Activated T-helper 1 cell treated with anti-CD3 and anti-CD28 coated beads, Interleukin-12 subunit alpha, Interleukin-12 subunit beta, Interleukin-2, Interleukin-4 antibody, amounts not matched to agents 30 ng/mL and 10 ng/mL and 1 ng/mL, durations not matched to agents 14 hours and 24 hours and 36 hours (primary cell): Measurements from ENCODE around the gene METTL14. TPM values are rescaled to one million over a fixed set of nuclear protein-coding genes. Genes with fewer than 3 reads are reported as not detected.
"Not testable (repeated sequence)": the region's sequence is repeated elsewhere in the genome, so short reads cannot be mapped to it uniquely, and the experiment has no call there.

Experiments
- DNase-seq: peaks from one replicate; pipeline ENCODE4 v3.0.0; 2021; ENCODE audit warnings: low spot score
- H3K27ac Mint-ChIP-seq: one replicate; pipeline ENCODE4 v1.8.0; 2021; ENCODE audit warnings: mild to moderate bottlenecking, mixed read lengths
- H3K27me3 Mint-ChIP-seq: one replicate; pipeline ENCODE4 v1.8.0; 2022; ENCODE audit warnings: mild to moderate bottlenecking, moderate library complexity, mixed read lengths; ENCODE audit not compliant: insufficient read depth
- H3K36me3 Mint-ChIP-seq: one replicate; pipeline ENCODE4 v1.8.0; 2021; ENCODE audit warnings: low read depth, mixed read lengths
- H3K4me1 Mint-ChIP-seq: one replicate; pipeline ENCODE4 v1.8.0; 2021; ENCODE audit warnings: low read depth, mixed read lengths
- H3K4me3 Mint-ChIP-seq: one replicate; pipeline ENCODE4 v1.8.0; 2021; ENCODE audit warnings: mild to moderate bottlenecking, moderate library complexity, mixed read lengths
- H3K9me3 Mint-ChIP-seq: one replicate; pipeline ENCODE4 v1.8.0; 2021; ENCODE audit warnings: mixed read lengths
- intact Hi-C: fragments of 100-400 bp; cut with micrococcal nuclease; formaldehyde crosslinking; loops from one replicate; pipeline ENCODE4 v1.15.1; 2024
- total RNA-seq: library from RNA; stranded (reverse); gene quantifications from 2 replicates; pipeline ENCODE4 v1.2.3, GENCODE V29; 2022

Gene METTL14
- total RNA-seq = 44.6 and 48.3 TPM in 2 replicates

DNA sequence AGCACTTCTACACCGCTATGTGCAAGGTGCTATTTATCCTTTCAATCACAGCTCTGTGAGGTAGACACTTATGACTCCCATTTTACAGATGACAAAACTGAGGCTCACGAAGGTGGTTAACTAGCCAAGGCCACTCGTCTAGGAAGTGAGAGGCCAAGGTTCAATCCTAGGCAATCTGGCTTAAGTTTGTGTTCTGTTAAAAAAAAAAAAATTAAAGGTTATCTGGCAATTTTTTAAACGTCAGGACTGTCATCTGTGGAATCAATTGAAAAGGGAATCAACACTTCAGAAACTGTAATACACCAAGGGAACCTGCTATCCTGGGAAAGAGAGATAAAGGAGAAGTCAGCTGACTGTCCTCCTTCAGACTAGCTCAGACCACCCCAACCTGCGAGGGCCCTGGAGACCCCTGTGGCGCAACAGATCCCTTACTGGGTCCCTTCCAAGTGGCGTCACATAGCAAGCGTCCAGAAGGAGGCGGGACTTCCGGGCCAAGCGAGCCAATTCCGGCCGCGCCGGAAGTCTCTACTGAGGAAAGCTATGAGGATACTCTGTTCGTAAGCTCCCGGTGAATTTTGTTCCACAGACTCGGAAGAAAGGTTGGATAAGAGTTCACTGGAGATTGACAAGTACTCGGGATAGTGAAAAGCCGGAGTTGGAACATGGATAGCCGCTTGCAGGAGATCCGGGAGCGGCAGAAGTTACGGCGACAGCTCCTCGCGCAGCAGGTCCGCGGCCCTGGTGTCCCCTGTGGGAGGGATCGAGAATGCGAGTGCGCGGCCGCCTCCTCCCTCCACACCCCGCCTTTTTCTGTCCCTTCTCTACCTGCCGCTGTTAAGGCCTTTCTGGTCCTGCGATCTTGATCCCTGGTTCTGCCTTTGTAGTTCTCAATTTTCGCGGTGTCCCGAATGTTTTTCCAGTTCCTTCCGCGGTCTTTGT, at the start of gene METTL14:
Gene METTL14, plus strand, starts transcription at position 520 of the 939 bp plus-strand sequence. Its CDS starts 143 bp downstream, at position 663.
- Mint-ChIP-seq H3K27ac (peak within 1 kb of the TSS; percentile 88), H3K4me3 (peak within 1 kb of the TSS; percentile 97), H3K9me3 (no peaks in the 10 kb centered on the region), H3K27me3 (no peaks in the 10 kb centered on the region), H3K36me3 (peaks cover 5% of the 10 kb centered on the region), H3K4me1 (peaks cover 28% of the 10 kb centered on the region)
- intact Hi-C loops = loop anchor here (1.0 to 10.0 kb wide), 5 partner anchors 28 to 770 kb away; partner anchors contain the start of gene USP53
- peak; percentile 83 for DNase-seq

DNA sequence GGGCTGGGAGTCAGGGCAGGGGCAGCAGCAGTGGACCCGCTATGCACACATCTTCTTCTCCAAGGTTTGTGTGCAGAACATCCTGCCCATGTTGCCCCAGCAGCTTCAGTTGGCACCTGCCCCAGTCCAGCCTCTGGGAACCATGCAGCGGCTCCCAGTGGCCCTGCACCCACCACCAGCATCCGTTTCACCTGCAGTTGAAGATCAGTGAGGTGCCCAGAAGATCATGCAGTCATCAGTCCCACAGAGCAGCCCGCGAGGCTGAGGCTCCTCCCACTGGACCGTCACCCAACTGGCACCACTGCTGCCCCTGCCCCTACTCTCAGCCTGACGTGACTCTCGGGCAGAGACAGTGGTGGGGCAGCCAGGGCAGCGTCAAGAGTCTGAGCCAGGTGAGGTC, 49.1 kb upstream of the METTL14 start:
- H3K9me3 Mint-ChIP-seq, H3K4me3 Mint-ChIP-seq, DNase-seq, H3K27ac Mint-ChIP-seq, H3K36me3 Mint-ChIP-seq, H3K4me1 Mint-ChIP-seq, intact Hi-C loops, H3K27me3 Mint-ChIP-seq: not testable (repeated sequence)

DNA sequence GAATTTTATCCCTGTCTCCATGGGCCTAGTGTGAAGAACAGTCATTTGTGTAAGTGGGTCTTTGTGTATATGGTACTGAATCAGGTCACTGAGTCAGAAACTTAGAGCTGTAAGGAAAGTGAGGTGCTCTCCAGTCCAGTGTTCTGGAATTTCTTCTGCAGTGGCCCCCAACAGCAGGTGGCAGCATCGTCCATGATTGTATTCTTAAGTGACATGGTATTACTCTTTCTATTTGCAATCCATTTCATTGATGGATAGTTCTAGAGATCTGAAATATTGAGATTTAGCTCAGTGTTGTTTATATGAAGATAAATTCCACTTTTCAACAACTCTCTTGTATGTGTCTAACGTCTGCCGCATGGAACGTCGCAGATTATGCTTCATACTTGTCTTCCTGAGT, 20.5 kb upstream of the METTL14 start:
- H3K4me3 Mint-ChIP-seq, H3K36me3 Mint-ChIP-seq, H3K27me3 Mint-ChIP-seq, intact Hi-C loops, H3K9me3 Mint-ChIP-seq, H3K4me1 Mint-ChIP-seq, DNase-seq, H3K27ac Mint-ChIP-seq: not testable (repeated sequence)

DNA sequence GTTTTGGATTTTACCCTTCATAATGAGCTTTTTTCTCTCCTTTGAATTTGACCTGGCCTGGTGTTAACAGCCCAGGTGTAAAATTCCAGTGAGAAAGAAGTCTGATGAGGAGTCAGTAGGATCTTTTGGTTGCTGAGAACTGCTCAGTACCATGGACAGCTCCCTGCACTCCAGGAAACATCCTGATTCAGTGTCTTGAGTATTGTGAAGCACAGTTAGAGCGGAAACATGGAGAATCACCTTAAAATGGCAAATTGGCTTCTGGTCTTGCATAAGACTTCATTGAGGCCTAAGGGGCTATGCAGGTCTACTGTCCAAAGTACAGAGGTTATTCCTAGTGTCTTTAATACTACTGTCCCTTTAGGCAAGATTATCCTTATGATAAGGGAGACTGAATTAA, 16.0 kb upstream of the METTL14 start:
- not testable (repeated sequence) for H3K36me3 Mint-ChIP-seq, H3K9me3 Mint-ChIP-seq

DNA sequence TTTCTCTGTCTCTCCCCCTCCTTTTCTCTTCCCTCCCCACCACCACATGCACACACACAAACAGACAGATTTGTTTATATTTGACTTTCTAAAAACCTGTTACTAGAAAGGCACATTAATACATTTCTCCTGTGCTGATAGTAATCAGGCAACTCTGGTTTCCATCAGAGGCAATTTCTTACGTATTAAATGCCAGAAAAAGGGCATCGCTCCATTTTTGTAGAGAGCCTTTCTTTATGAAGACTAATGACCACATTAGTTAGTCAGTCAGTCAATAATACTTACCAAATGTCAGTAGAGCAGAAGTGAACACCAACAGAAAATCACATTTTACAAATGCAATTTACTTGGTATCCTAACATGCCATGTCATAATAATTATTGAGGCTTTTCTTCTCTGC, 14.2 kb upstream of the METTL14 start:
- H3K4me1 Mint-ChIP-seq, H3K36me3 Mint-ChIP-seq, H3K4me3 Mint-ChIP-seq, DNase-seq, H3K27me3 Mint-ChIP-seq, H3K27ac Mint-ChIP-seq, H3K9me3 Mint-ChIP-seq: not testable (repeated sequence)
- intact Hi-C loops = loop anchor here (5.0 kb wide), 1 partner anchor 221 kb away; no protein-coding TSS in a partner anchor

More for the DNA sequence above, 16.0 kb upstream of the METTL14 start:
- H3K27ac Mint-ChIP-seq, H3K4me3 Mint-ChIP-seq, H3K27me3 Mint-ChIP-seq, intact Hi-C loops, H3K4me1 Mint-ChIP-seq: not testable (repeated sequence)
- DNase-seq = peak; percentile 26

DNA sequence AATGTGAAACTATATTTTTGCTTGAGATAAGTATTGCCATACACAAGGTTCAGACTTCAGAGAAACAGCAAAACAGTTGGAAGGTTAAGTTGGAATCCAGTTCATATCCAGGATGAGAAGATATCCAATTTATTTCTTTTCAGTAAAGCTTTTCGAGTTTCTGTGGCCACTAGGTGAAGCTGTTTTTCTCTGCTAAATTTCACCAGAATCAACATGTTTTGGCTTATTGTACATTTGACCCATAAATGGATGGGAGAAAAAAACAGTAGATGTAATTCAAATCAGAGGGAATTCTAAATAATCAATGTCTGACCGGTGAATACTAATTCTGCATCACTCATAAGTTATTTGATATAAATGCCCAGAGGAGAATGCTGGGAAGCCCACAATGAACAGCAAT, 9.1 kb upstream of the METTL14 start:
- DNase-seq = no peak
- H3K27ac Mint-ChIP-seq = no peak overlapping the region
- H3K9me3 Mint-ChIP-seq = no peaks in the 10 kb centered on the region
- H3K27me3 Mint-ChIP-seq = no peaks in the 10 kb centered on the region
- no peaks in the 10 kb centered on the region for H3K4me1 Mint-ChIP-seq
- no peaks in the 10 kb centered on the region for H3K36me3 Mint-ChIP-seq
- no peak overlapping the region for H3K4me3 Mint-ChIP-seq
- intact Hi-C loops = no loop called here

DNA sequence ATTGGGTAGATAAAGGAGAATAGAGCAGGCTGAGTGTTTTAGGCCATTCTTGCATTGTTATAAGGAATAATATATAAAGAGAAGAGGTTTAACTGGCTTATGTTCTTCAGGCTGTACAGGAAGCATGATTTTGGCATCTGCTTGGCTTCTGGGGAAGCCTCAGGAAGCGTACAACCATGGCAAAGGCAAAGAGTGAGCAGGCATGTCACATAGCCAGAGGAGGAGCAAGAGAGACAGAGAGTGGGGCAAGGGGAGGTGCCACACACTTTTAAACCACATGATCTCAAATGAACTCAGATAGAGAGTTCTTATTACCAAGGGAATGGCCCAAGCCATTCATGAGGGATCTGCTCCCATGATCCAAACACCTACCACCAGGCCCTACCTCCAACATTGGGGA, 4.4 kb upstream of the METTL14 start:
- intact Hi-C loops = loop anchor here (10.0 kb wide), 1 partner anchor 774 kb away; no protein-coding TSS in a partner anchor
- Mint-ChIP-seq H3K27me3 (no peaks in the 10 kb centered on the region), H3K27ac (no peak overlapping the region), H3K9me3 (no peaks in the 10 kb centered on the region), H3K36me3 (no peaks in the 10 kb centered on the region), H3K4me3 (no peak overlapping the region), H3K4me1 (peaks cover 10% of the 10 kb centered on the region)
- no peak for DNase-seq

DNA sequence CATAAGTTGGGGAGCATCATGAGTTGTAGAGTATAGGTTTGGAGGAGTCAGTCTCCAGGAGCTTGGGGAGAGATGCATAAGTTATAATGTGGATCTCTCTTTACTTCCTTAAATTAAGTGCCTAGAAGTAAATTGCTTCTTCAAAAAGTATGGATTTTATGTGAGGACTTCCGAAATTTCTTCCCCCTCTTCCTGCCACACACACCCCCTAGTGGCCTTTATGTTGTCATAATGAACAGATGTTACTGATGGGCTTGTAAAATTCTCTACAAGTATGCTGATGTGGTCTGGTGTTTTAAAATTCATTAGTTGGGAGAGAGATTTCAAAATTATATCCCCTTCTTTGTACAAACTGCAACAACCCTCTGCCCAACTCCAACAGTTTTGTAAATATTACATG, 2.3 kb upstream of the METTL14 start:
- no peak for DNase-seq
- intact Hi-C loops = loop anchor here (10.0 kb wide), 1 partner anchor 772 kb away; no protein-coding TSS in a partner anchor
- Mint-ChIP-seq H3K4me1 (peaks cover 28% of the 10 kb centered on the region), H3K9me3 (no peaks in the 10 kb centered on the region), H3K36me3 (peaks cover 4% of the 10 kb centered on the region), H3K27me3 (no peaks in the 10 kb centered on the region), H3K27ac (no peak overlapping the region), H3K4me3 (no peak overlapping the region)

DNA sequence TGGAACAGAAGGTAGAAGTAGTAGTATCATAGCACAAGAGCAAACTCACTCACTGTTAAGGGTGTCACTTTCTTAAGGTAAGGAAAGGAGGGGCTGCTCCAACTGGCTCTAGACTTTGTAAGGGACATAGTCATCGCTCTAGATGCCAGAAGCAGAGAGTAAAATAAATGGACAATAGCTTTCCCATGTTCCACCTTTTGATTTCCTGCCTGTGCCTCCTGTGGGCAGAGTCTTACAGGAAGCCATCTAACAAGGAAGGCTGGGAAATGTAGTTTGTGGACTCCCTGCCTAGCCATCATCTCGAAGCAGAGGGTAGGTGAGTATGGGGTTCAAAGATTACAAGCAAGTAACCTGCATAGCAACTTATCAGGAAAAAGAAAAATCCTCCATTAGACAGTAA, 1.7 kb upstream of the METTL14 start:
- H3K4me3 Mint-ChIP-seq = no peak overlapping the region
- peaks cover 4% of the 10 kb centered on the region for H3K36me3 Mint-ChIP-seq
- no peaks in the 10 kb centered on the region for H3K27me3 Mint-ChIP-seq
- intact Hi-C loops = loop anchor here (10.0 kb wide), 1 partner anchor 771 kb away; no protein-coding TSS in a partner anchor
- no peak overlapping the region for H3K27ac Mint-ChIP-seq
- no peak for DNase-seq
- H3K4me1 Mint-ChIP-seq = peaks cover 28% of the 10 kb centered on the region
- H3K9me3 Mint-ChIP-seq = no peaks in the 10 kb centered on the region

DNA sequence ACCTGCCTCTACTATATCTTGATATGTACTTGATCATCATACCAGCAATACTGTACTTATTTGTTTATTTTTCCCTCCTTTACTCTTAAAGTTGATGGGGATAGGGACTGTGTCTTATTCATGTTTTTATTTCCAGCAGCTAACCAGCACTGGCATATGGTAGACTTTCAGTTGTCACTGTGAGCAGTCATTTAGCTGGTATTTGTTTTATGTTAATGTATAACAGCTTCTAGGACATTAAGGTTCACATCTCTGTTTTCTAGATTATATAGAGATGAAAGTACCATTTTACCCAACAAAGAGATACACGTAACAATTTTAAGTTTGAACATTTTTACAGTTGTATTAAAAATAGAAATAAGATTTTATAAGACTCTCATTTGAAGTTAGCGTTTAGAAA, 17.9 kb downstream of the METTL14 start:
- no peaks in the 10 kb centered on the region for H3K9me3 Mint-ChIP-seq
- no peaks in the 10 kb centered on the region for H3K27me3 Mint-ChIP-seq
- no peaks in the 10 kb centered on the region for H3K4me1 Mint-ChIP-seq
- no peak overlapping the region for H3K27ac Mint-ChIP-seq
- intact Hi-C loops = no loop called here
- H3K36me3 Mint-ChIP-seq = peaks cover 35% of the 10 kb centered on the region
- no peak for DNase-seq
- H3K4me3 Mint-ChIP-seq = no peak overlapping the region

DNA sequence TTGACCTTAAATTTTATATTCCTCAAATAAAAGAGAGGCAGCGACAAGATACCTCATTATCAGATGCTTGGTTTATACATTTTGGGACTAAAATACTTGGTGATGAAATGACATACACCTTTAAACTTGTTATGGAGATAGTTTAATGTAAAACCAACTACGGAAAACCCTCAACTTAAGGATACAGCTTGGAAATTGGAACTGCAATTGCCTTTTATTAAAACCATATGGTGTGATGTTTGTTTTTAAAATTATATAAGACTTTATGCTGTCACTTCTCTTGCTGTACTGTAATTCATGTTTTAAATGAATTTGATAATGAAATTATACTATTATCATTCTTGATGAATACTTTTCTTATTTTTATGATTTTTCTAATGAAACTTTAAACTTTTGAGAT, 25.9 kb downstream of the METTL14 start:
- Mint-ChIP-seq H3K4me1 (peaks cover 10% of the 10 kb centered on the region), H3K36me3 (peaks cover 35% of the 10 kb centered on the region), H3K4me3 (no peak overlapping the region), H3K27ac (no peak overlapping the region), H3K9me3 (no peaks in the 10 kb centered on the region), H3K27me3 (no peaks in the 10 kb centered on the region)
- DNase-seq = no peak
- intact Hi-C loops = no loop called here

DNA sequence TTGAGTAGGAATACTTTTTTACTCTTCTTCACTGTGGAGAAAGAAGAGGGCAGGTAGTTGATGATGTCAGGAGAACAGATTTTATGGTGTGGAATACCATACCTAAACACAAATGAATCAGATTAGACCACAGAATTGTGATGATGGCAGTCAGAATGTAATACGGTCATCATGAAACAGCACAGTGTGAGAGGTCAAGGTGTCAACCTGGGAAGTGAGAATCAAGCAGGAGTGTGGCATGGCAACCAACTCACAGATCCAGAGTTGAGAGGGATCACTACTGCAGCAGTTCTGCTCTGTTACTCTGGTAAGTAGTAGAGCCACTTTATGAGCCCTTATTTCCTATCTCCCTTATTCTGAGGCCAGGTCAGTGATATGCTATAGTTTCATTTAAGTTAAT, 27.7 kb downstream of the METTL14 start:
- H3K27ac Mint-ChIP-seq = no peak overlapping the region
- no peak for DNase-seq
- intact Hi-C loops = loop anchor here (2.0 kb wide), 1 partner anchor 28 kb away; the partner anchor contains the start of gene METTL14
- no peak overlapping the region for H3K4me3 Mint-ChIP-seq
- peaks cover 28% of the 10 kb centered on the region for H3K36me3 Mint-ChIP-seq
- no peaks in the 10 kb centered on the region for H3K27me3 Mint-ChIP-seq
- H3K4me1 Mint-ChIP-seq = peaks cover 10% of the 10 kb centered on the region
- H3K9me3 Mint-ChIP-seq = no peaks in the 10 kb centered on the region

DNA sequence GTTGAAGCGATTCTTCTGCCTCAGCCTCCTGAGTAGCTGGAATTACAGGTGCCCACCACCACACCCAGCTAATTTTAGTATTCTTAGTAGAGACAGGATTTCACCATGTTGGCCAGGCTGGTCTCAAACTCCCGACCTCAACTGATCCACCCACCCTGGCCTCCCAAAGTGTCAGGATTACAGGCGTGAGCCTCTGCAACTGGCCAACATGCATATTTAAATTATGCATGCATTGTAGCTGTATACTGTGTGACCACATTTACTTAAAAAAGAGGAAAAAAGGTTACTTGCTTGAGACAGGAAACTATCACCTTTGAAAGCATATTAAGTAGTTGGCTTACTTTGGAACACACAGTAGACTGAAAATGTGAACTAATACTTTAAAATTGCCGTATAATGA, 29.5 kb downstream of the METTL14 start:
- Mint-ChIP-seq H3K27me3 (no peaks in the 10 kb centered on the region), H3K4me3 (no peak overlapping the region), H3K9me3 (no peaks in the 10 kb centered on the region), H3K36me3 (peaks cover 20% of the 10 kb centered on the region), H3K27ac (no peak overlapping the region), H3K4me1 (peaks cover 10% of the 10 kb centered on the region)
- no peak for DNase-seq
- intact Hi-C loops = no loop called here
